ENCODE results near the gene PRKN.

GRCh38 chr6:162637317-162637716 lies 90.2 kb downstream of the PRKN start:
- TF ChIP-seq, protein P1, sequence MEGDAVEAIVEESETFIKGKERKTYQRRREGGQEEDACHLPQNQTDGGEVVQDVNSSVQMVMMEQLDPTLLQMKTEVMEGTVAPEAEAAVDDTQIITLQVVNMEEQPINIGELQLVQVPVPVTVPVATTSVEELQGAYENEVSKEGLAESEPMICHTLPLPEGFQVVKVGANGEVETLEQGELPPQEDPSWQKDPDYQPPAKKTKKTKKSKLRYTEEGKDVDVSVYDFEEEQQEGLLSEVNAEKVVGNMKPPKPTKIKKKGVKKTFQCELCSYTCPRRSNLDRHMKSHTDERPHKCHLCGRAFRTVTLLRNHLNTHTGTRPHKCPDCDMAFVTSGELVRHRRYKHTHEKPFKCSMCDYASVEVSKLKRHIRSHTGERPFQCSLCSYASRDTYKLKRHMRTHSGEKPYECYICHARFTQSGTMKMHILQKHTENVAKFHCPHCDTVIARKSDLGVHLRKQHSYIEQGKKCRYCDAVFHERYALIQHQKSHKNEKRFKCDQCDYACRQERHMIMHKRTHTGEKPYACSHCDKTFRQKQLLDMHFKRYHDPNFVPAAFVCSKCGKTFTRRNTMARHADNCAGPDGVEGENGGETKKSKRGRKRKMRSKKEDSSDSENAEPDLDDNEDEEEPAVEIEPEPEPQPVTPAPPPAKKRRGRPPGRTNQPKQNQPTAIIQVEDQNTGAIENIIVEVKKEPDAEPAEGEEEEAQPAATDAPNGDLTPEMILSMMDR (IDR thresholded peaks at IDR 0.05; ENCODE audit: low read depth, low read length), result no peak
- TF ChIP-seq EZH2phosphoT487 (IDR thresholded peaks at IDR 0.05; ENCODE audit: low read depth), result no peak

Measured in OCI-LY3 (cell line).